ENCODE data around the gene OR7E24. TPM values are rescaled to one million over a fixed set of nuclear protein-coding genes. Genes with fewer than 3 reads are reported as not detected.
A peak's percentile ranks its signal among the peaks of the same experiment; 100 is the strongest.
"Not testable (repeated sequence)": the region's sequence is repeated elsewhere in the genome, so short reads cannot be mapped to it uniquely, and the experiment has no call there.

The OR7E24 gene
- total RNA-seq (not detected), polyA plus RNA-seq (not detected), total RNA-seq (0 reads per million in 6 experiments)

- no peaks in the 10 kb centered on the region for H3K4me1 Mint-ChIP-seq
- no peak within 1 kb of the TSS for H3K27ac Mint-ChIP-seq
- peaks cover 0 to 12% (median 2%) of the 10 kb centered on the region in 3 donors for H3K36me3 Mint-ChIP-seq
- POLR2A ChIA-PET = no interaction called here
- ATAC-seq (no peak), DNase-seq (no peak)
- H3K4me3 Mint-ChIP-seq = no peak within 1 kb of the TSS
- peaks cover 0 to 10% (median 8%) of the 10 kb centered on the region in 9 donors for H3K9me3 Mint-ChIP-seq
- H3K27me3 Mint-ChIP-seq = peaks cover 8 to 30% (median 13%) of the 10 kb centered on the region in 5 donors
Observed at GRCh38 chr19:9250630-9251029, at the start of gene OR7E24. TSS of gene OR7E24 (plus strand) at chr19:9250930. CDS start at chr19:9251044, 114 bp downstream.

- Mint-ChIP-seq H3K4me3 (peak overlapping the region; percentile 52 to 87 (median 70)), H3K4me1 (peaks cover 1 to 7% (median 6%) of the 10 kb centered on the region in 4 donors), H3K27ac (peak overlapping the region in 2 of 10 donors; percentile 22 to 25), H3K27me3 (peaks cover 7 to 19% (median 10%) of the 10 kb centered on the region in 5 donors), H3K9me3 (no peaks in the 10 kb centered on the region), H3K36me3 (no peaks in the 10 kb centered on the region)
- POLR2A ChIA-PET = no interaction called here
- peak; percentile 39 to 80 (median 60) for DNase-seq
- ATAC-seq = peak; percentile 53 to 79
Observed at GRCh38 chr19:9205501-9206113, 45.1 kb upstream of the OR7E24 start.

- Mint-ChIP-seq H3K36me3 (peaks cover 0 to 25% (median 5%) of the 10 kb centered on the region in 3 donors), H3K27me3 (peaks cover 10 to 15% (median 14%) of the 10 kb centered on the region in 5 donors), H3K27ac (no peak within 1 kb of the TSS), H3K4me1 (no peaks in the 10 kb centered on the region), H3K4me3 (no peak within 1 kb of the TSS), H3K9me3 (peaks cover 0 to 29% (median 10%) of the 10 kb centered on the region in 9 donors)
- POLR2A ChIA-PET = no interaction called here
- ATAC-seq (no peak), DNase-seq (no peak)
Observed at GRCh38 chr19:9219489-9219888, 31.2 kb upstream of the OR7E24 start, which contains the start of gene OR7D4. TSS of gene OR7D4 (minus strand) at chr19:9219589. CDS start at chr19:9214837, 4,752 bp downstream.

GRCh38 chr19:9251236-9251635, 506 bp downstream of the OR7E24 start:
- no peak for DNase-seq
- H3K9me3 Mint-ChIP-seq = peaks cover 0 to 10% (median 7%) of the 10 kb centered on the region in 9 donors
- peaks cover 8 to 30% (median 13%) of the 10 kb centered on the region in 5 donors for H3K27me3 Mint-ChIP-seq
- no peak overlapping the region for H3K4me3 Mint-ChIP-seq
- H3K4me1 Mint-ChIP-seq = no peaks in the 10 kb centered on the region
- H3K27ac Mint-ChIP-seq = no peak overlapping the region
- H3K36me3 Mint-ChIP-seq = peaks cover 0 to 12% (median 2%) of the 10 kb centered on the region in 3 donors
- POLR2A ChIA-PET = no interaction called here
- no peak for ATAC-seq

GRCh38 chr19:9283485-9283884, 32.8 kb downstream of the OR7E24 start:
- Mint-ChIP-seq H3K27me3 (peaks cover 12 to 31% (median 20%) of the 10 kb centered on the region in 5 donors), H3K27ac (peak overlapping the region in 2 of 10 donors; percentile 71 to 82), H3K4me3 (peak overlapping the region; percentile 41 to 87 (median 74)), H3K36me3 (peaks cover 0 to 46% (median 28%) of the 10 kb centered on the region in 3 donors), H3K9me3 (peaks cover 9 to 76% (median 44%) of the 10 kb centered on the region in 9 donors)
- ATAC-seq (peak in 1 of 2 donors; percentile 52), DNase-seq (peak in 8 of 10 donors; percentile 2 to 66 (median 36))
- H3K4me1 Mint-ChIP-seq = not testable (repeated sequence)
- POLR2A ChIA-PET = interaction anchor here (0.9 kb wide), 1 partner anchor 25 kb away, joined by 3 read pairs; no protein-coding TSS in a partner anchor

GRCh38 chr19:9289231-9289884, 38.6 kb downstream of the OR7E24 start:
- H3K36me3 Mint-ChIP-seq = peaks cover 40 to 66% (median 43%) of the 10 kb centered on the region in 3 donors
- DNase-seq = no peak
- H3K27me3 Mint-ChIP-seq = peaks cover 0 to under 1% (median 0%) of the 10 kb centered on the region in 5 donors
- no peak overlapping the region for H3K27ac Mint-ChIP-seq
- ATAC-seq = no peak
- peaks cover 0 to 86% (median 34%) of the 10 kb centered on the region in 9 donors for H3K9me3 Mint-ChIP-seq
- POLR2A ChIA-PET = no interaction called here
- no peak overlapping the region for H3K4me3 Mint-ChIP-seq
- peaks cover 0 to 2% (median 0%) of the 10 kb centered on the region in 4 donors for H3K4me1 Mint-ChIP-seq

GRCh38 chr19:9295411-9295849, 44.7 kb downstream of the OR7E24 start:
- peaks cover 2 to 98% (median 49%) of the 10 kb centered on the region in 9 donors for H3K9me3 Mint-ChIP-seq
- H3K4me1 Mint-ChIP-seq = peaks cover 0 to 2% (median 1%) of the 10 kb centered on the region in 4 donors
- ATAC-seq = no peak
- H3K36me3 Mint-ChIP-seq = peaks cover 61 to 91% (median 82%) of the 10 kb centered on the region in 3 donors
- H3K27ac Mint-ChIP-seq = no peak overlapping the region
- no peak for DNase-seq
- H3K4me3 Mint-ChIP-seq = no peak overlapping the region
- H3K27me3 Mint-ChIP-seq = no peaks in the 10 kb centered on the region
- POLR2A ChIA-PET = no interaction called here

- POLR2A ChIA-PET = no interaction called here
- DNase-seq (no peak), ATAC-seq (no peak)
- Mint-ChIP-seq H3K4me3 (no peak overlapping the region), H3K27ac (no peak overlapping the region), H3K36me3 (peaks cover 67 to 94% (median 86%) of the 10 kb centered on the region in 3 donors), H3K27me3 (no peaks in the 10 kb centered on the region), H3K9me3 (peaks cover 10 to 98% (median 53%) of the 10 kb centered on the region in 9 donors), H3K4me1 (peaks cover 0 to 10% (median 1%) of the 10 kb centered on the region in 4 donors)
Observed at GRCh38 chr19:9296336-9296735, 45.6 kb downstream of the OR7E24 start.

Other genes with a start within 250 kb of the OR7E24 start
- gene MUC16, start 240.5 kb upstream of the OR7E24 start, total RNA-seq = not detected
- not detected for gene MUC16, start 240.5 kb upstream of the OR7E24 start, polyA plus RNA-seq
- not detected for gene OR1M1, start 163.9 kb upstream of the OR7E24 start, total RNA-seq
- gene OR1M1, start 163.9 kb upstream of the OR7E24 start, polyA plus RNA-seq = not detected
- not detected for gene OR7G2, start 143.5 kb upstream of the OR7E24 start, total RNA-seq
- not detected for gene OR7G2, start 143.5 kb upstream of the OR7E24 start, polyA plus RNA-seq
- not detected for gene OR7G1, start 135.2 kb upstream of the OR7E24 start, total RNA-seq
- gene OR7G1, start 135.2 kb upstream of the OR7E24 start, polyA plus RNA-seq = not detected
- not detected for gene OR7G3, start 124.0 kb upstream of the OR7E24 start, total RNA-seq
- gene OR7G3, start 124.0 kb upstream of the OR7E24 start, polyA plus RNA-seq = not detected
- 10 to 100 TPM; 56.5 to 67.4 TPM for gene ZNF317, start 110.5 kb upstream of the OR7E24 start, total RNA-seq
- 10 to 100 TPM; 26.0 to 56.4 (median 31.9) TPM for gene ZNF317, start 110.5 kb upstream of the OR7E24 start, polyA plus RNA-seq
- under 1 TPM in 1 of 2 experiments, not detected in 1; 0.11 TPM for gene OR7D2, start 72.0 kb upstream of the OR7E24 start, total RNA-seq
- gene OR7D2, start 72.0 kb upstream of the OR7E24 start, polyA plus RNA-seq = not detected
- gene OR7D4, start 31.3 kb upstream of the OR7E24 start, total RNA-seq = not detected
- gene OR7D4, start 31.3 kb upstream of the OR7E24 start, polyA plus RNA-seq = not detected
- gene ZNF699, start 58.9 kb downstream of the OR7E24 start, total RNA-seq = 10 to 100 TPM; 20.6 to 23.1 TPM
- gene ZNF699, start 58.9 kb downstream of the OR7E24 start, polyA plus RNA-seq = 10 to 100 TPM in 1 of 3 donors, 1 to 10 TPM in 2; 6.9 to 30.0 (median 8.8) TPM
- gene ZNF559, start 73.2 kb downstream of the OR7E24 start, total RNA-seq = 10 to 100 TPM; 65.4 to 66.0 TPM
- gene ZNF559, start 73.2 kb downstream of the OR7E24 start, polyA plus RNA-seq = 10 to 100 TPM; 37.2 to 55.4 (median 45.1) TPM
- 1 to 10 TPM; 3.5 to 4.6 TPM for gene ZNF177, start 112.1 kb downstream of the OR7E24 start, total RNA-seq
- under 1 TPM; 0.28 to 0.73 (median 0.49) TPM for gene ZNF177, start 112.1 kb downstream of the OR7E24 start, polyA plus RNA-seq
- gene ZNF266, start 184.6 kb downstream of the OR7E24 start, total RNA-seq = 100 to 1,000 TPM; 140 to 147 TPM
- 10 to 100 TPM; 15.5 to 18.8 (median 17.7) TPM for gene ZNF266, start 184.6 kb downstream of the OR7E24 start, polyA plus RNA-seq
- not detected for gene ZNF560, start 247.7 kb downstream of the OR7E24 start, total RNA-seq
- not detected for gene ZNF560, start 247.7 kb downstream of the OR7E24 start, polyA plus RNA-seq

Measured in naive thymus-derived CD8-positive, alpha-beta T cell (primary cell).